HG03354 (cell line): ENCODE data around the gene C5orf58.

ENCODE experiments used
- ATAC-seq: cut with Tn5 transposase; IDR thresholded peaks from one replicate; pipeline ENCODE4 v1.9.1; 2021; ENCODE audit warnings: mild to moderate bottlenecking; ENCODE audit not compliant: unreplicated experiment, poor library complexity, severe bottlenecking

C5orf58 gene, protein sequence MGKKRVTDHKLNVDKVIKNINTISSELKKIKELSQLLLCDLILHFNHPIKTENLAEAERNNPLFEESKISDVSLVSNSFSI

DNA sequence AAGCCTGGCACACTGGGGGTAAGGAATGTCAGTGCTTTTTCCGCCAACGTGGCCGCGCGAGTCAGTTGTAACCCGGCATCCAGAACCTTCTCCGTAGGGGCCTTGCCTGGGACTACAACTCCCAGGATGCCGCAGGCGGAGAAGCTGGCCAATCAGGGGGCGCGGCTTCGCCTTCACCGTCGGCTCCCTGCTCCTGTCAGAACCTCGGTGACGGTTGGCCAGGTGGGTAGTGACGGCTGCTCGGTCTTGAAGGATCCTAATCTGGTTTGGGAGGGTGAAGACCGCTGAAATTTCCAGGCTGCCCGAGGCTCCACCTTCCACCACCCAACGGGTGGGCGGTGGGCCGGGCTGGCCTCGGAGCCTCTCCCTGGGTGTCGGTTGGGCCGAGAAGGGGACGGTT is at the start of gene C5orf58:
TSS of gene C5orf58 (plus strand) at position 200 of the 400 bp plus-strand sequence. CDS start 1,992 bp downstream, outside the sequence.
- no peak for ATAC-seq

DNA sequence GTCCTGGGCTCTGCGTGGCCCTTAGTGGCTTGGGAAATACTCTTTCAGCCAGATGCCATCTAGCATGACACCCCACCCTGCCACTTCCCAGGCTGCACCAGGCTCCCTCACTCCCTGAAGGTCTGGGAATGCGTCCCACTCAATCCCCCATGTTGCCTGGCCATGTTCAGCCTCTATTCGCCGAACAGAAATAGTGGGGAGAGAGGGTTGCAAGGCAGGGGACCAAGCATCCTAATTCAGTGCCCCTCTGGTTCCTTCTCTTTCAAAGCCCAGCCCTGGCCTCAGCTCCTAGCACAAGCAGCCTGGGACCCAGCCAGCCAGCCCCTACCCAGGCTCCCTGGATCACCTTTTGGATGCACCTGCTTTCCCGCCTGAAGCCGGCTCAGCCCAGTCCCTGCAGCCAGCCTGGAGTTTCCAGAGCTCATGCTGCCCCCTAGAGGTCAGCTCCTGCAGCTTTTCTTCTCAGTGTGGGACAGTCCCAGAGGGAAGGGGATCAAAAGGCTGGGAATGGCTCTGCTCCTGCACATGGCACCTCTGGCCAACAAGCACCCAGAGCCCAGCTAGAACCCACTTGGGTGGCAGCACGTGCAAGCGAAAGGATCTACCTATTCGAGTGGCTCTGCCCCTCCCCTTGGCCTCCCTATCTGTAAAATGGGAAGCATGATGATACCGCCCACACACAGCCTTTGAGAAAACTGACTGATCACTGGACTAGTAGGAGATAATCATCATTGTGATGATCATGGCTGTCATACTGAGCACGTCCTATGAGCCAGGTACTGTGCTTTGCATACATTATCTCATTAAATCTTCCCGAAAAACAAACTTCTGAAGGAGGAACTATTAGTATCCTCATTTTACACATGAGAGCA is 48.7 kb upstream of the C5orf58 start:
- peak; percentile 81 for ATAC-seq

DNA sequence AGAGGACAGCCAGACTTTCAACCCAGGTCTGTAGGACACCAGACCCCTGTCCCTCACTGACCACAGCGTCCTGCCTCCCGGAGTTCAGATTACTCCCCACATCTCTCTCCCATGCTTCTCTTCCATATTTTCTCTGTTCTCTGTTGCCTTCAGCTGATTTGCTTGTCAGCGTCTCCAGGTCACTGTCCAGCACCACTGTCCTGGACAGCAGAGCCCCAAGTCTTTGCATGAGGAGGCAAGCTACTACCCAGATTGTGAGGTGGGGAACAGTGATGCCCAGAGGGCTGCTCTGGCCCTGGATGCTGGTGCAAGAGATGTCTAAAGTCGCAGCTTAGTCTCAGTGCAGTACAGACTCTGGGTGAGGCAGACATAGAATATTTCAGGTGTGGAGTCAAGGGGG is 48.0 kb upstream of the C5orf58 start:
- ATAC-seq, result no peak

DNA sequence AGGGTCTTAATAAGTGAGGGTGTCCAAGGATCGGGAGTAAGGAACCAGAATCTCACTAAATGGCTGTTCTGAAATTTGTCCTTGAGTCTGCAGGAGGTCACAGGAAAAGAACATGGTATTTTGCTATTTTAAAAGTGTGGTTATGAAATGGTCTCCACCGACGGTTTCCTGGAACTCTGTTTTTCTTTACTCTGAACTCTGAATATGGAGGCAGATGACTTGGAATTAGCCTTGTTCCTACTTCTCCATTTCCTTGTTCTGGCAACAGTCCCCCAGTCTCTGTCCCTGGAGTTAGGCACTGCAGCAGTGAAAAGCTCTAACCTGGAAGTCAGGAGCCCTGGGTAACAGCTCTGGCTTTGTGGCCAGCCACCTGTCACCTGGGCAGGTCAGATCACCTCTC is 46.6 kb upstream of the C5orf58 start:
- no peak for ATAC-seq

DNA sequence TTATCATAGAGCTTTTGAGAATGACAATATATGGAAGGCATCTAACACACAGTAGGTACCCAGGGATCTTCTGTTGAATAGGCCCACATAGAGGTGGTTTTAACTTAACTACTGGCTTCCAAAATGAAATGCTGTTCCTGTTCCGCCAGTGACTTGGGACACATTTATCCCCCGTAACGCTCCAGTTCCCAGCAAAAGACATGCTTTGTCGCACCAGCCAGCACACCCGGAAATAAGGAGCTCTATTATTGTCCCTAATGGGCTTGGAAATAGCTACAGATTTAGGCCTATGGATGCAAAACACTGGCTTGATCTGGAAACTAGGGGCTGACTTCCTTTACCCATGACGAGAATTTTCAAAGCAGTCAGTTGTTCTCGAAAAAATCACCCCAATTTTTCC is 45.9 kb upstream of the C5orf58 start:
- ATAC-seq, result no peak

DNA sequence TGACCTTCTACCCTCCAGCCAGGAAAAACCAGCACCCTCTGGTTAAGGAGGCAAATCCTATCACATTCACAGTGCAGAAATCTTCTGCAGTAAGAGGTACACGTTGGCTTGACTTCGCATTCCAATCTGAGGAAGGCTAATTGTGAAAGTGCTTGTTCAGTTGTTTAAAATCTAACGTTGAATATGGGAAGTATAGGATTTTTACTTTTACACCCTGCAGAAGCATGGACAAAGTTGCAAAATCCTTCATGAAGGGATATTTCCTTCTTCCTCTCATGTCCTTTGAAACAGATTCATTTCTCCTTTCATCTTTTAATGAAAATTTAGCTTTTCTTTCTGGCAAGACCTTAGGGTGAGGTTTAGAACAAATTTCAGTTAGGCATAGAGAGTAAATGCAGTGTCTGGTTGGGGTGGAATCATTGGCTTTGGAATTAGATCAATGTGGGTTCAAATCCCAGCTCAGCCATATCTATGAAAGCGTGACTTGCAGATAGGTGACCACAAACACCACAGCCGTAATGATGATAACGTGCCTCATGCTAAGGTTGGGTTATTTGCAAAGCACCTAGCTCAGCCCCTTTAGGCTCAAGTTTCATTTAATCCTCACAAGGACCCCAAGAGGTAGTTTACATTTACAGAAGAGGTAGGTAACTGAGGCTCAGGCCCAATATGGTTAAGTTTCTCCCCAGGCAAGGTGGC is 42.2 kb upstream of the C5orf58 start:
- ATAC-seq, result no peak

DNA sequence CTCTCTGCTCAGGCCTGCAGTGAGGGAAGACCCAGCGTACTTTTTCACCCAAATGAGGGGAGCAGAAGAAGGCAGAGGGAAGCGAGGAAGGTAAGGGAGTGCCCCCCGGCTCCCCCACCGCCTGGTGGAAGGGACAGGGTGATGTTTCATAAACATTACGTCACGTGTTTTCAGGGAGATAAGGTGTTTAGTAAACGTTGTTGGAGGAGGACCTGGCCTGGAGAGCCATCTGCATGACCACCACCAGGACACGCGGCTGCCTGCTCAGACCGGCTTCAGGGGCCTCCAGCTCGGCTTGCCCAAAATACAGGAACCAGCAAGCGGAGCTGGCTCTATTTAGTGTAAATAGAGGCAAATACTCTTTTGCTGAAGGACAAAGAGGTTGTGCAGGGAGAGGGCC is 40.0 kb upstream of the C5orf58 start:
- ATAC-seq, result no peak

DNA sequence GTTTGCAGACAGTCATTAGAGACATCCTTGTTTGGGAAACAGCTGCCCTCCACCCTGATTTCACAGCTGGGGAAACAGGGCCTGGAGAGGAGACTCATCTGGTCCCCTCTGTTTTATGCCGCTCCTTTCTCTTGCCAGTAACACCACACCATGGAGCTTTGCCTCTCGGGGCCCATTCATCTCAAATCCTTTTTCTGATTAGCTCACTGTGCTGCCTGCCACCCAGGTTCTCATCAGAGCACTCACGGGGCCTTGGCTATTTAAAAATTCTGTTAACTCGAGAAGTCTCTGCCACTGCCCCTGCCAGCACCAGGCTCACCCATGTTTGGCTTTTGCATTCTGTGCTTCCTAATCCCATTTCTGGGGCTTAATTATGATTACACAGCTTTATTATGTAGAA is 36.8 kb upstream of the C5orf58 start:
- ATAC-seq, result no peak

DNA sequence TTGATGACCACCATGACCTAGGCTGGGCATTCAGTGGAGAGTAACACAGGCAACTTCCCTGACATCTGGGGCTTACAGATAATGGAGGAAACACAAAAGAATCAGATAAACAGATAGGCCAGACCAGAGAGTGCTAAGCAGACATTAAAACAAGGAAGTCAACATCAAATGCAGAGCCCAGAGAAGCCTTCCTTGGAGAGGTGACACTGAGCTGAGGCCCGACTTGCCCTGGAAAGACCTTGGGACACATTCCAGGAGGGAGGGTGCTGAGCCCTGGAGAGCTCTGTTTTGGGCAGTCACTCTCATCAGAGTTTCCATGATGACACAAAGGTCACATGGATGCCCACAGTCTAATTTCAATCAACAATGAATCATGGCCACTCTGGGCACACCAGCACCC is 31.9 kb upstream of the C5orf58 start:
- ATAC-seq, result no peak

DNA sequence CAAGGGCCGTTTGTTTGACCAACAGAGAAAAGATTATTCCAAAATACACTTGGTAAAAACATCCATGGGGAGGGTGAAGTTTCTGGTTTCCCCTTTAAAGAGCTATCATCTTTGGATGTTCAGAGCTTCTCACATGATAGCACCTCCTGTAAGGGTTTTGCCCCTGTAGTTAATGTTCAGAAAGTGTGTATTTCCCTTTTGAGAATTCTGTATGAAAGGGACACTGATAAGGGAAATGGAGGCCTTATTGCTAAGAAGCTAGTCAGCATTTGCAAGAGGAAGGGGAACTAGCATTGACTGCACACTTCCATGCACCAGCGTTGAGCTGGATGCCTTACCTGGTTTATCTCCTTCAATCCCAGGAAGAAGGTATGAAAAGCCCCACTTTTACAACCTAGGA is 31.5 kb upstream of the C5orf58 start:
- ATAC-seq, result no peak

DNA sequence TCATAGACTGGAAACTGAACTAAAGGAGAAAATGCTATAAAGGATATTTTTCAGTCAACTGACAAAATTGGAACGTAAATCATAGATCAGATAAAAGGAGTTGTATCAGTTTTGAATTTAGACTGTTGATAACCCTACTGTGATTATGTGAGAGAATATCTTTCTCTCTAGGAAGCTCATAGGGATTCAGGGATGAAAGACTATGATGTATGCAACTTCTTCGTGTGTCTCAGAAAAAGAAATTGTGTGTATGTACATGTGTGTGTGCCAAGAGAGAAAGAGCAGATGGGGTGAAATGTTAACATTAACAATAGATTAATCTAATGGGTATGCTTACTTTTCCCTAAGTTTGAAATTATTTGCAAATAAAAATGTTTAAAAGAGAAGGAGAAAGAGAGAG is 30.7 kb upstream of the C5orf58 start:
- ATAC-seq, result no peak

DNA sequence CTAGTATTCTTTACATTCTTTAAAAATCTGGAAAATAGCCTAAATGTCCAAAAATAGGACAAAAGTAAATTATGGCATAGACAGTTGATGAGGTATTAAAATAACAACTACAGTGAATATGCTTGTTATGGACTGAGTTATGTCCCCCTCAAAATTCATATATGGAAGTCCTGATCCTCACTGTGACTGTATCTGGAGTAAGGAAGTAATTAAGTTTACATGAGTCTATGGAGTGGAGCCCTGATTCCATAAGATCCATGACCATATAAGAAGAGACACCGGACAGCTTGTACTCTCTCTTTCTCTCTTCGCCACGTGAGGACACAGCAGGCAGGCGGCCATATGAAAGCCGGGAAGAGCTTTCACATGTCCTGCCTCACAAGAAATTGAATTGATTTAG is 28.6 kb upstream of the C5orf58 start:
- ATAC-seq, result no peak

DNA sequence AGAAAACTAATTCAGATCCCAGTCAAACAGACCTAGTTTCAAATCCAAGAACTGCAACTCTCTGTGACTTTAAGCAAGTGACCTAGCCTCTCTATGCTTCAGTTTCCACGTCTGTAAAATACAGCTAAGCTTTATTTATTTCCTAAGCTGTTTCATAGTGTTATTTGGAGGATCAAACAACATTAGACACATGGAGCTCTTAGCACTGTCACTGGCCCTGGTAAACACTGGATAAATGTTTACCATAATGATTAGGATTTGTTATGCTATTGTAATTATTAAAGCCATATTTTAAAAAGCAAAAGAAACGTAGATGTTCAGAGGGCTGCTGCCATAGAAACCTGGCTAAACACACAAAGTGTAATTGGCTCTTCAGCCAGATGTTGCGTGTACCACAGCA is 26.6 kb upstream of the C5orf58 start:
- ATAC-seq, result no peak

DNA sequence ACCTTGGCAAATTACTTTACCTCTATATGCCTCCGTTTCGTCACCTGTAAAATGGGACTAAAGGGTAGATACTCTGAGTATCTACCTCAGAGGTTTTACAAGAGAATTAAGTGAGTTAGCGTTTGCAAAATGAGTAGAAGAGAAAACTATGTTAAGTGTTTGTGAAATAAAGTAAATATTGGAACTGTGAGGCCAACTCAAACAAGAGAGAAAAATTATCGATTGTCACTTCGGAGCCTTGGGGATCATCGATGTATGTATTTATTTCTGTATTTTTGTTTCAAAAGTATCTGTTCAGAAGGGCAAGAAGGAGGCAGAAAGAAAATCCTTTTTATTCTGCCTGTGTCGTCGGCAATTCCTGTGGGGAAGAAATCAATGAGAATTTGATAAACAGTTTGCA is 25.8 kb upstream of the C5orf58 start:
- no peak for ATAC-seq

DNA sequence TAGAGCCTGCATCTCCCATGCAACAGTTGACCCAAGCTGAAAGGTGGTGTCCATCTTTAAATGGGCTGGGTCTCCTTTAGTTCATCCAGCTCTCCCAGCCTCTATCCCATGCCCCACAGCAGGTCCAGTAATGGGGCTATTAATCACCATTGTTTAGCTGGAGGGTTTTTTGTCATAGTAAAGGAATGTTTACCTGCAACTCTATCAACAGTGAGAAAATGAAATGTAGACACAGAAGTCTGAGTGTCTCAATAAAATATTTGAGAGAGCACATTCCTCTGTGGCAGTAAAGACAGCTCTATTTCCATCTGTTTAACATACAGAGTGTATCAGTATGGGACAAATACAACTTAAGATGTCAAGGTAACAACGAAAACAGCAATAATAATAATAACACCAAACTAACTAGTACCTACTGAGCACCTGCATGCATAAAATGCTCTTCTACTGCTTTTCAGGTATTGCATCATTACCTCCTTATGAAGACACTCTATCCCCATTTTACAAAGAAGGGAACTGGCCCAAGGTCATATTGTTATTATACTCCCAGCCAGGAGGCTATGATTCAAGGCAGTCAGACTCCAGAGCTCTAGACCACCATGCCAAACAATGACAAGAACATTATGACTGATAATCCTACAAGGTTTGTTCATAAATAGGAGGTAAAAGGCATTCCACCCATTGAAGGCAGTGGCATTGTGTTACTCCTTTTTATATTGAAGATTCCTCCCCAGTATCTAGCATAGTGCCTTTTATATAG is 21.0 kb upstream of the C5orf58 start:
- ATAC-seq, result no peak

DNA sequence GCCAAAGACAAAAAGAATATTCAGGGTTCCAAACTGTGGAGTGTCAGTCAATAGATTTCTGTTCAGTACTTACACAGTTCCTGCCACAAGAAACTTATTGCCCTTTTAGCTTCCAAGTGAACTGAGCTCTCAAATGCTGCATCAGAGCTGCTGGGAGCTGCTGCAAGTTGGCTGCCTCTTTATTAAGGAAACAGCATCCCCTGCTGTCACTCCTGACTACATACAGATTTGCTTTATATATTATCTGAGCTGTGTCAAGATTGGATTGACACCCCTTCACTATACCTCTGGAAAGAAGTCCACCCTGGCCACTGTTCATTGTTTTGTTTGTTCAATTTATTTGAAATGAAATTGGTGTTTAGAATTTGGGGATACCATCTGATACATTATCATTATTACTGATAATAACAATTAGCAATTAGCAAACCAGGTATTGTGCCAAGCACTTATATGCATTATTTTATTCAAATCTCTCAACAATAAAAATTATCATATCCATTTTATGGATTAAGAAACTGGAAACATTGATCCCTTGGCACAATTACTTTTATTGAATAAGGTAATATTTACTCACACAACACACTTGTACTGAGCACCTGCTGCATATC is 16.4 kb upstream of the C5orf58 start:
- no peak for ATAC-seq

DNA sequence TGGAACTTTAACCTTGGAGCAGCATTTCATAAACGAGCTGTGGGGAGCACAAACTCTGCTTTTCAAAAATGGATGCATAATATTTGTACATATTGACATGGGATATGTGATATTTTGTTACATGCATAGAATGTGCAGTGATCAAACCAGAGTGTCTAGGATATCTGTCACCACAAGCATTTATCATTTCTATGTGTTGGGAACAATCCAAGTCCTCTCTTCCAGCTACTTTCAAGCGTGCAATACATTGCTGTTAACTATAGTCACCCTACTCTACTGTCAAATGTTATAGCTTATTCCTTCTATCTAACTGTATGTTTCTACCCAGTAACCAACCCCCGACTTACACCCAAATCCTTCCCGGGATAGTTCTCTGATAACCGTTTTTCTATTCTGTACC is 15.0 kb upstream of the C5orf58 start:
- ATAC-seq, result no peak

DNA sequence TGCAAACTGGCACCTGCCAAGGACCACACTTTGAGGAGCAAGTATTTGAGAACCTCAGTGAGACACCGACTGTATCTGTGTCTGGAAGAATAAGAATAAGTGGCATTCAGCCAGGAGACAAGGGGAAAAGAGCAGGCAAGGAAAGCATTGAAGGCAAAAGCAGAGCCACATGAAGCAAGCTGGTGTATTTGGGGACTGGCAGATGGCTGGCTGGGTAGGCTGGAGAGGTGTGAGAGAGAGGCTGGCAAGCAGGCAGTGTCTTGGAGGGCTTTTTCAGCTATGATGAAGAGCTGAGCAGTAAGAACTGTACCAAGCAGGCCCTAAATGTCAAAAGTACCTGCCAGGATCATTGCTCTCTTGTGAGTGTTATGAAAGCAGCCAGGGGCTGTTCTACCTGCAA is 14.1 kb upstream of the C5orf58 start:
- no peak for ATAC-seq

DNA sequence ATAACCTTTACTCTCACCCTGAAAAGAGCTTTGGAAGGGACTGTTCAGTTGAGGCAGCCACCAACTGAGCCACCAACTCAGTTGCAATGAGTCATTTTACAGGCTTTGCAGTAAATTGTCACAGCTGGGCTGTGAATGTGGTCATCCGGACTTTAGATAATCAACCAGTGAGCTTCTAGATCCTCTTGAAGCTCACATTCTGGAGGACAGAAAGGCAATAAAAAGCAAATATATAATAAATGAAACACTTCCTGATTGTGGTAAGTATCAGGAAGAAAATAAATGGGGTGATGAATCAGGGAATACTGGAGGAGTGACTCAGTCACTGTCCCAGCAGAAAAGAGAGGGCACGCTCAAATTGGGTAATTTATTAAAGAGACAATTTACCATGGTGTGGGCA is 13.2 kb upstream of the C5orf58 start:
- ATAC-seq, result no peak

DNA sequence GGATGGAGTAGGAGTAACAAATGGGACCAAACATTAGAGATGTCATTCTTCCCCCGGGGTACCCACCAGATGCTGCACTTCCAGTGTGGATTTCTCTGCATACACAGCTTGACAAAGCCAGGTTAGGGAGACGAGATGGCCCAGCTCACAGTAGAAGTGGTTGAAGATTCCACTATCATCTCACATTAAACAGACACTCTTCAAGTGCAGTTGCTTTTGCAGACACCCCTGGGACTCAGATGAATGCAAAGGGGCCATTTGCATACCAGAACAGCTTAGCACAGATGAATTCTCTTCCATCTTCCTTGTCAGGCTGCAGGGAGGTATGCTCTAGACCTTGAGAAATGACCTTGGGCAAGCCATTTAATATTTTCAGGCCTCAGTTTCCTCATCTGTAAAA is 12.6 kb upstream of the C5orf58 start:
- ATAC-seq, result no peak
